ENCODE results near the gene OR8D2.

Gene OR8D2

GRCh38 chr11:124320097-124320496 is at the start of gene OR8D2:
OR8D2 (minus strand) TSS chr11:124320197; CDS start chr11:124320197, 0 bp downstream.
- Histone ChIP-seq H3K27me3 (ENCODE audit: control insufficient read depth in 1 of 2, insufficient read depth in 2 of 2, low read length in 2 of 2) (no peaks in the 10 kb centered on the region), H3K9ac (ENCODE audit: low read length in 2 of 2) (no peak within 1 kb of the TSS), H3K4me1 (ENCODE audit: control insufficient read depth, insufficient read depth, low read length) (no peaks in the 10 kb centered on the region), H3K36me3 (ENCODE audit: control insufficient read depth in 2 of 2, insufficient read depth in 2 of 2, low read length in 2 of 2) (no peaks in the 10 kb centered on the region), H3K9me3 (ENCODE audit: control insufficient read depth in 2 of 2, low read length in 2 of 2) (no peaks in the 10 kb centered on the region), H3K4me3 (ENCODE audit: low read length in 2 of 2) (no peak within 1 kb of the TSS), H3K27ac (ENCODE audit: low read length) (no peak within 1 kb of the TSS)

- Histone ChIP-seq H3K27ac (ENCODE audit: low read length) (no peak overlapping the region), H3K27me3 (ENCODE audit: control insufficient read depth in 1 of 2, insufficient read depth in 2 of 2, low read length in 2 of 2) (no peaks in the 10 kb centered on the region), H3K36me3 (ENCODE audit: control insufficient read depth in 2 of 2, insufficient read depth in 2 of 2, low read length in 2 of 2) (no peaks in the 10 kb centered on the region), H3K9ac (ENCODE audit: low read length in 2 of 2) (no peak overlapping the region), H3K4me1 (ENCODE audit: control insufficient read depth, insufficient read depth, low read length) (no peaks in the 10 kb centered on the region), H3K4me3 (ENCODE audit: low read length in 2 of 2) (no peak overlapping the region), H3K9me3 (ENCODE audit: control insufficient read depth in 2 of 2, low read length in 2 of 2) (no peaks in the 10 kb centered on the region)
Observed at GRCh38 chr11:124359566-124359965, 39.6 kb upstream of the OR8D2 start.

- H3K36me3 ChIP-seq (ENCODE audit: control insufficient read depth in 2 of 2, insufficient read depth in 2 of 2, low read length in 2 of 2), result no peaks in the 10 kb centered on the region
- H3K4me1 ChIP-seq (ENCODE audit: control insufficient read depth, insufficient read depth, low read length), result no peaks in the 10 kb centered on the region
- no peak overlapping the region for H3K27ac ChIP-seq (ENCODE audit: low read length)
- H3K4me3 ChIP-seq (ENCODE audit: low read length in 2 of 2), result no peak overlapping the region
- H3K27me3 ChIP-seq (ENCODE audit: control insufficient read depth in 1 of 2, insufficient read depth in 2 of 2, low read length in 2 of 2), result no peaks in the 10 kb centered on the region
- H3K9me3 ChIP-seq (ENCODE audit: control insufficient read depth in 2 of 2, low read length in 2 of 2), result no peaks in the 10 kb centered on the region
- no peak overlapping the region for H3K9ac ChIP-seq (ENCODE audit: low read length in 2 of 2)
Observed at GRCh38 chr11:124346311-124346955, 26.4 kb upstream of the OR8D2 start.

GRCh38 chr11:124344346-124344745 is 24.3 kb upstream of the OR8D2 start:
- Histone ChIP-seq H3K9ac (ENCODE audit: low read length in 2 of 2) (no peak overlapping the region), H3K36me3 (ENCODE audit: control insufficient read depth in 2 of 2, insufficient read depth in 2 of 2, low read length in 2 of 2) (no peaks in the 10 kb centered on the region), H3K27ac (ENCODE audit: low read length) (no peak overlapping the region), H3K9me3 (ENCODE audit: control insufficient read depth in 2 of 2, low read length in 2 of 2) (no peaks in the 10 kb centered on the region), H3K4me3 (ENCODE audit: low read length in 2 of 2) (no peak overlapping the region), H3K27me3 (ENCODE audit: control insufficient read depth in 1 of 2, insufficient read depth in 2 of 2, low read length in 2 of 2) (no peaks in the 10 kb centered on the region), H3K4me1 (ENCODE audit: control insufficient read depth, insufficient read depth, low read length) (no peaks in the 10 kb centered on the region)

GRCh38 chr11:124340142-124340447 is 20.1 kb upstream of the OR8D2 start:
- Histone ChIP-seq H3K9me3 (ENCODE audit: control insufficient read depth in 2 of 2, low read length in 2 of 2) (no peaks in the 10 kb centered on the region), H3K4me1 (ENCODE audit: control insufficient read depth, insufficient read depth, low read length) (no peaks in the 10 kb centered on the region), H3K9ac (ENCODE audit: low read length in 2 of 2) (no peak overlapping the region), H3K36me3 (ENCODE audit: control insufficient read depth in 2 of 2, insufficient read depth in 2 of 2, low read length in 2 of 2) (no peaks in the 10 kb centered on the region), H3K4me3 (ENCODE audit: low read length in 2 of 2) (no peak overlapping the region), H3K27me3 (ENCODE audit: control insufficient read depth in 1 of 2, insufficient read depth in 2 of 2, low read length in 2 of 2) (no peaks in the 10 kb centered on the region), H3K27ac (ENCODE audit: low read length) (no peak overlapping the region)

GRCh38 chr11:124339396-124340141 is 19.6 kb upstream of the OR8D2 start:
- no peaks in the 10 kb centered on the region for H3K27me3 ChIP-seq (ENCODE audit: control insufficient read depth in 1 of 2, insufficient read depth in 2 of 2, low read length in 2 of 2)
- H3K36me3 ChIP-seq (ENCODE audit: control insufficient read depth in 2 of 2, insufficient read depth in 2 of 2, low read length in 2 of 2), result no peaks in the 10 kb centered on the region
- H3K4me1 ChIP-seq (ENCODE audit: control insufficient read depth, insufficient read depth, low read length), result no peaks in the 10 kb centered on the region
- H3K9ac ChIP-seq (ENCODE audit: low read length in 2 of 2), result no peak overlapping the region
- H3K27ac ChIP-seq (ENCODE audit: low read length), result no peak overlapping the region
- no peak overlapping the region for H3K4me3 ChIP-seq (ENCODE audit: low read length in 2 of 2)
- H3K9me3 ChIP-seq (ENCODE audit: control insufficient read depth in 2 of 2, low read length in 2 of 2), result no peaks in the 10 kb centered on the region

- H3K4me1 ChIP-seq (ENCODE audit: control insufficient read depth, insufficient read depth, low read length), result no peaks in the 10 kb centered on the region
- no peaks in the 10 kb centered on the region for H3K27me3 ChIP-seq (ENCODE audit: control insufficient read depth in 1 of 2, insufficient read depth in 2 of 2, low read length in 2 of 2)
- no peak overlapping the region for H3K4me3 ChIP-seq (ENCODE audit: low read length in 2 of 2)
- no peaks in the 10 kb centered on the region for H3K36me3 ChIP-seq (ENCODE audit: control insufficient read depth in 2 of 2, insufficient read depth in 2 of 2, low read length in 2 of 2)
- H3K9me3 ChIP-seq (ENCODE audit: control insufficient read depth in 2 of 2, low read length in 2 of 2), result peaks cover 0 to 4% of the 10 kb centered on the region in 2 donors
- H3K27ac ChIP-seq (ENCODE audit: low read length), result no peak overlapping the region
- no peak overlapping the region for H3K9ac ChIP-seq (ENCODE audit: low read length in 2 of 2)
Observed at GRCh38 chr11:124331873-124332272, 11.9 kb upstream of the OR8D2 start.

- Histone ChIP-seq H3K4me3 (ENCODE audit: low read length in 2 of 2) (no peak overlapping the region), H3K36me3 (ENCODE audit: control insufficient read depth in 2 of 2, insufficient read depth in 2 of 2, low read length in 2 of 2) (no peaks in the 10 kb centered on the region), H3K9me3 (ENCODE audit: control insufficient read depth in 2 of 2, low read length in 2 of 2) (peaks cover 0 to 4% of the 10 kb centered on the region in 2 donors), H3K27me3 (ENCODE audit: control insufficient read depth in 1 of 2, insufficient read depth in 2 of 2, low read length in 2 of 2) (no peaks in the 10 kb centered on the region), H3K27ac (ENCODE audit: low read length) (no peak overlapping the region), H3K9ac (ENCODE audit: low read length in 2 of 2) (no peak overlapping the region), H3K4me1 (ENCODE audit: control insufficient read depth, insufficient read depth, low read length) (no peaks in the 10 kb centered on the region)
Observed at GRCh38 chr11:124329787-124330478, 9.9 kb upstream of the OR8D2 start.

GRCh38 chr11:124327775-124328174 is 7.8 kb upstream of the OR8D2 start:
- Histone ChIP-seq H3K27me3 (ENCODE audit: control insufficient read depth in 1 of 2, insufficient read depth in 2 of 2, low read length in 2 of 2) (no peaks in the 10 kb centered on the region), H3K27ac (ENCODE audit: low read length) (no peak overlapping the region), H3K36me3 (ENCODE audit: control insufficient read depth in 2 of 2, insufficient read depth in 2 of 2, low read length in 2 of 2) (no peaks in the 10 kb centered on the region), H3K9ac (ENCODE audit: low read length in 2 of 2) (no peak overlapping the region), H3K9me3 (ENCODE audit: control insufficient read depth in 2 of 2, low read length in 2 of 2) (no peaks in the 10 kb centered on the region), H3K4me1 (ENCODE audit: control insufficient read depth, insufficient read depth, low read length) (no peaks in the 10 kb centered on the region), H3K4me3 (ENCODE audit: low read length in 2 of 2) (no peak overlapping the region)

GRCh38 chr11:124322356-124322755 is 2.4 kb upstream of the OR8D2 start:
- H3K27ac ChIP-seq (ENCODE audit: low read length), result no peak overlapping the region
- no peaks in the 10 kb centered on the region for H3K36me3 ChIP-seq (ENCODE audit: control insufficient read depth in 2 of 2, insufficient read depth in 2 of 2, low read length in 2 of 2)
- H3K4me1 ChIP-seq (ENCODE audit: control insufficient read depth, insufficient read depth, low read length), result no peaks in the 10 kb centered on the region
- H3K4me3 ChIP-seq (ENCODE audit: low read length in 2 of 2), result no peak overlapping the region
- H3K27me3 ChIP-seq (ENCODE audit: control insufficient read depth in 1 of 2, insufficient read depth in 2 of 2, low read length in 2 of 2), result no peaks in the 10 kb centered on the region
- H3K9me3 ChIP-seq (ENCODE audit: control insufficient read depth in 2 of 2, low read length in 2 of 2), result no peaks in the 10 kb centered on the region
- no peak overlapping the region for H3K9ac ChIP-seq (ENCODE audit: low read length in 2 of 2)

GRCh38 chr11:124315052-124315451 is 4.9 kb downstream of the OR8D2 start:
- Histone ChIP-seq H3K27me3 (ENCODE audit: control insufficient read depth in 1 of 2, insufficient read depth in 2 of 2, low read length in 2 of 2) (no peaks in the 10 kb centered on the region), H3K4me3 (ENCODE audit: low read length in 2 of 2) (no peak overlapping the region), H3K4me1 (ENCODE audit: control insufficient read depth, insufficient read depth, low read length) (no peaks in the 10 kb centered on the region), H3K9ac (ENCODE audit: low read length in 2 of 2) (no peak overlapping the region), H3K27ac (ENCODE audit: low read length) (no peak overlapping the region), H3K9me3 (ENCODE audit: control insufficient read depth in 2 of 2, low read length in 2 of 2) (no peaks in the 10 kb centered on the region), H3K36me3 (ENCODE audit: control insufficient read depth in 2 of 2, insufficient read depth in 2 of 2, low read length in 2 of 2) (no peaks in the 10 kb centered on the region)
